HCT116 (cell line): ENCODE results near the gene RIT1. TPM values are rescaled to one million over a fixed set of nuclear protein-coding genes. Genes with fewer than 3 reads are reported as not detected.

Experiments
- ATAC-seq: fragments of 200-7000 bp; cut with Tn5 transposase; 2 replicates; pipeline ENCODE4 v1.9.1; 2020; ENCODE audit warnings: mild to moderate bottlenecking, moderate library complexity
- BruUV-seq: library from RNA; stranded (reverse); fragments of 400-500 nt; replicated peaks from 2 replicates; lab custom pipeline; 2021; lab: Mats Ljungman, UMichigan
- CTCF ChIA-PET: fragments of 300-600 bp; sonication (Branson Sonifier 250); formaldehyde crosslinking; loops from one replicate; lab custom pipeline; 2021; ENCODE audit warnings: antibody characterized with exemption; lab: Charles Lee
- POLR2A ChIA-PET: fragments of 300-600, 350-600 bp; sonication (Branson Sonifier 250); formaldehyde crosslinking; loops from one replicate; lab custom pipeline; 2021; ENCODE audit warnings: antibody characterized with exemption; lab: Charles Lee
- RAD21 ChIA-PET, 2 experiments: fragments of 300-600 bp; sonication (Branson Sonifier 250); formaldehyde crosslinking; loops; one replicate each; lab custom pipeline; 2023; ENCODE audit warnings: low total read pairs in 2 of 2; ENCODE audit not compliant: uncharacterized antibody in 2 of 2, unreplicated experiment in 2 of 2, low non-redundant PET in 1 of 2; lab: Charles Lee
- DNase-seq: peaks from one replicate; pipeline ENCODE4 v3.0.0-alpha.2; 2010; ENCODE audit warnings: low read depth, low spot score
- H2AFZ ChIP-seq: fragments of 200-600 bp; shearing (Covaris generic), sonication (generic); 2 replicates; pipeline ENCODE4 v1.6.1; 2017; ENCODE audit warnings: low read depth, mixed run types, mixed read lengths, antibody characterized with exemption, low read length; ENCODE audit not compliant: poor library complexity, severe bottlenecking
- H3K27ac ChIP-seq: 2 replicates; pipeline ENCODE4 v1.5.1; 2012; ENCODE audit warnings: low read depth, low read length
- H3K27me3 ChIP-seq: fragments of 200-600 bp; sonication (generic); 2 replicates; pipeline ENCODE4 v1.6.1; 2016; ENCODE audit warnings: mixed run types, low read length, mixed read lengths; ENCODE audit not compliant: insufficient read depth
- H3K36me3 ChIP-seq, 2 experiments: fragments of 200-500 bp in 1 of 2; fragments of 200-600 bp in 1 of 2; sonication (Bioruptor generic) in 1 of 2; sonication (generic) in 1 of 2; 2 replicates each; pipeline versions ENCODE4 v1.5.1 to v1.6.1; 2014 to 2016; ENCODE audit warnings: low read length in 2 of 2, inconsistent platforms in 1 of 2, mixed read lengths in 1 of 2, mixed run types in 1 of 2; ENCODE audit not compliant: insufficient read depth in 2 of 2, control insufficient read depth in 1 of 2
- H3K4me1 ChIP-seq, 2 experiments: fragments of 200-600 bp in 1 of 2; sonication (generic) in 1 of 2; 2 replicates each; pipeline versions ENCODE4 v1.5.1 to v1.6.1; 2012 to 2017; ENCODE audit warnings: low read length in 2 of 2, inconsistent platforms in 1 of 2, mild to moderate bottlenecking in 1 of 2, mixed read lengths in 1 of 2, mixed run types in 1 of 2, moderate library complexity in 1 of 2; ENCODE audit not compliant: insufficient read depth in 2 of 2, control insufficient read depth in 1 of 2
- H3K4me2 ChIP-seq: fragments of 200-600 bp; sonication (generic); 2 replicates; pipeline ENCODE4 v1.6.1; 2017; ENCODE audit warnings: mixed run types, low read length, mixed read lengths
- H3K4me3 ChIP-seq, 2 experiments: fragments of 200-600 bp in 1 of 2; sonication (generic) in 1 of 2; replicated peaks in 1 of 2; 2 replicates each; pipeline ENCODE4 v1.5.1; 2011 to 2016; ENCODE audit warnings: low read length in 2 of 2, control low read depth in 1 of 2, low read depth in 1 of 2, mild to moderate bottlenecking in 1 of 2, mixed read lengths in 1 of 2, mixed run types in 1 of 2
- H3K79me2 ChIP-seq: fragments of 200-600 bp; sonication (generic); 2 replicates; pipeline ENCODE4 v1.6.1; 2017; ENCODE audit warnings: mild to moderate bottlenecking, mixed run types, low read length, moderate library complexity, mixed read lengths; ENCODE audit not compliant: insufficient read depth
- H3K9ac ChIP-seq: fragments of 200-600 bp; sonication (generic); 2 replicates; pipeline ENCODE4 v1.6.1; 2016; ENCODE audit warnings: low read length, mixed read lengths
- H3K9me2 ChIP-seq: fragments of 200-600 bp; sonication (generic), shearing (Covaris generic); 2 replicates; pipeline ENCODE4 v1.6.1; 2017; ENCODE audit warnings: mixed run types, mild to moderate bottlenecking, moderate library complexity; ENCODE audit not compliant: insufficient read depth
- H3K9me3 ChIP-seq, 2 experiments: fragments of 200-500 bp in 1 of 2; fragments of 200-600 bp in 1 of 2; sonication (Bioruptor generic) in 1 of 2; sonication (generic) in 1 of 2; 2 replicates each; pipeline ENCODE4 v1.6.1; 2014 to 2017; ENCODE audit warnings: low read length in 2 of 2, mixed read lengths in 2 of 2, inconsistent platforms in 1 of 2, low read depth in 1 of 2, mild to moderate bottlenecking in 1 of 2, mixed run types in 1 of 2, moderate library complexity in 1 of 2; ENCODE audit not compliant: control insufficient read depth in 1 of 2, insufficient read depth in 1 of 2
- H4K20me1 ChIP-seq: fragments of 200-600 bp; sonication (generic), shearing (Covaris generic); 2 replicates; pipeline ENCODE4 v1.6.1; 2017; ENCODE audit warnings: mixed run types, mild to moderate bottlenecking, moderate library complexity; ENCODE audit not compliant: insufficient read depth
- ELF1 ChIP-seq: IDR thresholded peaks from 2 replicates; pipeline ENCODE4 v1.6.1; 2012; ENCODE audit warnings: low read depth, borderline replicate concordance
- EZH2 ChIP-seq: fragments of 200-600 bp; sonication (generic); IDR thresholded peaks from 2 replicates; pipeline ENCODE4 v1.6.1; 2017; ENCODE audit warnings: antibody characterized with exemption, mixed run types
- JUND ChIP-seq: IDR thresholded peaks from 2 replicates; pipeline ENCODE4 v1.6.1; 2012
- RAD21 ChIP-seq: IDR thresholded peaks from 2 replicates; pipeline ENCODE4 v1.6.1; 2012; ENCODE audit warnings: low read depth, mild to moderate bottlenecking
- SIN3A ChIP-seq: IDR thresholded peaks from 2 replicates; pipeline ENCODE4 v1.6.1; 2012; ENCODE audit warnings: low read depth
- SP1 ChIP-seq: IDR thresholded peaks from 2 replicates; pipeline ENCODE4 v1.6.1; 2012; ENCODE audit warnings: low read depth
- SRF ChIP-seq: IDR thresholded peaks from 2 replicates; pipeline ENCODE4 v1.6.1; 2012; ENCODE audit warnings: low read depth
- TCF7L2 ChIP-seq: IDR thresholded peaks from 2 replicates; pipeline ENCODE4 v1.7.0; 2011; ENCODE audit warnings: borderline replicate concordance, inconsistent platforms; ENCODE audit not compliant: insufficient read depth, insufficient read length; ENCODE audit errors: extremely low read depth
- ZFX ChIP-seq: fragments of 450-650 bp; IDR thresholded peaks from 2 replicates; pipeline ENCODE4 v1.6.1; 2017
- ZNF274 ChIP-seq: fragments of 200-500 bp; sonication (Bioruptor generic); IDR thresholded peaks from 2 replicates; pipeline ENCODE4 v1.6.1; 2014; ENCODE audit warnings: mild to moderate bottlenecking, low read depth, low read length, inconsistent platforms
- intact Hi-C: fragments of 100-400 bp; cut with micrococcal nuclease; formaldehyde crosslinking; loops from 2 replicates; pipeline ENCODE4 v1.10.0; 2022
- total RNA-seq: library from RNA; stranded (reverse); gene quantifications from one replicate; pipeline ENCODE4 v1.2.1, GENCODE V29; 2021; ENCODE audit not compliant: unreplicated experiment
- TF ChIP-seq, protein P1 (sequence below): IDR thresholded peaks from 2 replicates; pipeline ENCODE4 v1.6.1; 2012
- TF ChIP-seq, protein P2 (sequence below): IDR thresholded peaks from 2 replicates; pipeline ENCODE4 v1.6.1; 2012; ENCODE audit warnings: low read depth

Gene RIT1
- total RNA-seq, 1 experiment from 2014 or later = 10.2 TPM

DNA sequence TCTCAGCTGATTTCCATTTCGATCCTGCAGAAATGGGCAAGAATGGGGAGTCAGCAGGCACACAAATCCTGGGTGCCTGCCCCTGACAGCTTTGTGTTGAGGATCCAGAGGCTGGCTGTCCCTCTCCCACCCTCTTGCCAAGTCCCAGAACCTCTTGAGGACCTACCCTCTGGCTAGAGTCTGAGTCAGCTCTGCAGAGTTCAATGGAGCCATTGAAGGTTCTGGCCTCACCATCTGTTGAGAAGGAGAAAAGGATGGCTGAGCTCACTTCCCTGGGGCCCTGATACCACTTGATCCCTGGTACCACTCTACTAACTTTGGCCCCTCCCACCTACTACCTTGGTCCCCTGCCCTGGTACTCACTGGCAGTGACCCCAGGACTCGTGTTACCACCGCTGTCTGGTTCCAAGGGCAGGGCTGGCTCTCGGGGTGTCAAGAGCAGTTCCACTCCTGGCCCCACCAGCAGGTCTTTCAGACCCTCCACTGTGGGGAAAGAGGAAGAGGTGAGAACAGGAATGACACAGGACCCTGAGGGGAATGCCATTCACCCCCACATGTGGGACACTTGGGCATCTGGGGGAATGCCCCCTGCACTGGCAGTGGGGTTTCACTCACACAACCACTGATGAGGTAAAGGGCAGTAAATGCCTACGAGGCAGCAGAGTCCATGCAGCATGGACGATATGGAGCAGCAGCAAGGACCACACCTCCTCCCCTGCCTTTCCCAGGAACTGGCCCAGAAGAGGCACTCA, 40.8 kb upstream of the RIT1 start:
- H4K20me1 ChIP-seq = no peaks in the 10 kb centered on the region
- no peak overlapping the region for H3K9ac ChIP-seq
- TF ChIP-seq, protein P1, sequence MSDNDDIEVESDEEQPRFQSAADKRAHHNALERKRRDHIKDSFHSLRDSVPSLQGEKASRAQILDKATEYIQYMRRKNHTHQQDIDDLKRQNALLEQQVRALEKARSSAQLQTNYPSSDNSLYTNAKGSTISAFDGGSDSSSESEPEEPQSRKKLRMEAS = no peak
- TF ChIP-seq ELF1 = no peak
- no peak for TF ChIP-seq SRF
- no peak for TF ChIP-seq EZH2
- no peak for TF ChIP-seq SIN3A
- no peak for TF ChIP-seq ZFX
- TF ChIP-seq SP1 = no peak
- no peak for TF ChIP-seq JUND
- TF ChIP-seq RAD21 = no peak
- TF ChIP-seq ZNF274 = no peak
- TF ChIP-seq, protein P2, sequence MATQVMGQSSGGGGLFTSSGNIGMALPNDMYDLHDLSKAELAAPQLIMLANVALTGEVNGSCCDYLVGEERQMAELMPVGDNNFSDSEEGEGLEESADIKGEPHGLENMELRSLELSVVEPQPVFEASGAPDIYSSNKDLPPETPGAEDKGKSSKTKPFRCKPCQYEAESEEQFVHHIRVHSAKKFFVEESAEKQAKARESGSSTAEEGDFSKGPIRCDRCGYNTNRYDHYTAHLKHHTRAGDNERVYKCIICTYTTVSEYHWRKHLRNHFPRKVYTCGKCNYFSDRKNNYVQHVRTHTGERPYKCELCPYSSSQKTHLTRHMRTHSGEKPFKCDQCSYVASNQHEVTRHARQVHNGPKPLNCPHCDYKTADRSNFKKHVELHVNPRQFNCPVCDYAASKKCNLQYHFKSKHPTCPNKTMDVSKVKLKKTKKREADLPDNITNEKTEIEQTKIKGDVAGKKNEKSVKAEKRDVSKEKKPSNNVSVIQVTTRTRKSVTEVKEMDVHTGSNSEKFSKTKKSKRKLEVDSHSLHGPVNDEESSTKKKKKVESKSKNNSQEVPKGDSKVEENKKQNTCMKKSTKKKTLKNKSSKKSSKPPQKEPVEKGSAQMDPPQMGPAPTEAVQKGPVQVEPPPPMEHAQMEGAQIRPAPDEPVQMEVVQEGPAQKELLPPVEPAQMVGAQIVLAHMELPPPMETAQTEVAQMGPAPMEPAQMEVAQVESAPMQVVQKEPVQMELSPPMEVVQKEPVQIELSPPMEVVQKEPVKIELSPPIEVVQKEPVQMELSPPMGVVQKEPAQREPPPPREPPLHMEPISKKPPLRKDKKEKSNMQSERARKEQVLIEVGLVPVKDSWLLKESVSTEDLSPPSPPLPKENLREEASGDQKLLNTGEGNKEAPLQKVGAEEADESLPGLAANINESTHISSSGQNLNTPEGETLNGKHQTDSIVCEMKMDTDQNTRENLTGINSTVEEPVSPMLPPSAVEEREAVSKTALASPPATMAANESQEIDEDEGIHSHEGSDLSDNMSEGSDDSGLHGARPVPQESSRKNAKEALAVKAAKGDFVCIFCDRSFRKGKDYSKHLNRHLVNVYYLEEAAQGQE = no peak
- no peak for TF ChIP-seq TCF7L2
- TF ChIP-seq, all 23 proteins: peak for 0
- H3K4me3 ChIP-seq = no peak overlapping the region
- H3K9me2 ChIP-seq = no peaks in the 10 kb centered on the region
- CTCF ChIA-PET = no interaction called here
- no peaks in the 10 kb centered on the region for H3K9me3 ChIP-seq
- peaks cover 43 to 53% of the 10 kb centered on the region in 2 experiments; a peak in 3 of 4 replicates for H3K36me3 ChIP-seq
- no peak overlapping the region for H3K27ac ChIP-seq
- H3K4me1 ChIP-seq = peaks cover 0 to 4% of the 10 kb centered on the region in 2 experiments; a peak in 1 of 4 replicates
- no TSS peak for BruUV-seq
- H2AFZ ChIP-seq = no peak overlapping the region
- intact Hi-C loops = no loop called here
- RAD21 ChIA-PET = no interaction called here
- ATAC-seq = no peak
- no peaks in the 10 kb centered on the region for H3K27me3 ChIP-seq
- POLR2A ChIA-PET = no interaction called here
- no peak overlapping the region for H3K4me2 ChIP-seq
- H3K79me2 ChIP-seq = no peaks in the 10 kb centered on the region
- no peak for DNase-seq
